Stimulated activated CD8-positive, alpha-beta memory T cell treated with anti-CD3 and anti-CD28 coated beads, Interleukin-4, amount 100 ng/mL, for 4 hours (primary cell): ENCODE data around the gene EDIL3.

Source experiments
- DNase-seq, 2 donors: peaks; one replicate each; pipeline ENCODE4 v3.0.0-alpha.2; 2020; ENCODE audit warnings: low read depth in 2 of 2, low spot score in 1 of 2

Gene EDIL3

GRCh38 chr5:83972909-83973308, 411.8 kb downstream of the EDIL3 start:
- DNase-seq = no peak

DNA sequence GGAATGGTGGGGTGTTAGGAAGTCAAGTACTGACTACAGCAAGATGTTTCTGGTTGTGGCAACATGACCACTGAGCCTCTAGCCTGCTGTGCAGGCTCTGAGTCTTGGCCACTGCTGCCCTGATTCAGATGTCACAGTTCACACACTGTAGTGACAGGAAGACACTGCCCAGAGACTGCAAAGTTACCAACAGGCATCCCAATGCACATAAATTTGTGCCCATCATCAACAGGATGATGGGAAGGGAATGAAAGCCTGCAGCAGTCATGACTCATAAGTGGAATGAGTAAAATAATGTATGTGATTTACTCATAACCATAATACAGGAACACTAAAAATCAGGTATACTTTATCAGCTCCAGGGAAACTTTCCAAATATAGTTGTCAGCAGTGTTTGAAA, 412.4 kb downstream of the EDIL3 start:
- DNase-seq = no peak

GRCh38 chr5:83967417-83967816, 417.3 kb downstream of the EDIL3 start:
- DNase-seq = no peak

GRCh38 chr5:83965441-83965840, 419.2 kb downstream of the EDIL3 start:
- DNase-seq = no peak

GRCh38 chr5:83964271-83964670, 420.4 kb downstream of the EDIL3 start:
- DNase-seq = no peak

GRCh38 chr5:83957188-83957587, 427.5 kb downstream of the EDIL3 start:
- no peak for DNase-seq

DNA sequence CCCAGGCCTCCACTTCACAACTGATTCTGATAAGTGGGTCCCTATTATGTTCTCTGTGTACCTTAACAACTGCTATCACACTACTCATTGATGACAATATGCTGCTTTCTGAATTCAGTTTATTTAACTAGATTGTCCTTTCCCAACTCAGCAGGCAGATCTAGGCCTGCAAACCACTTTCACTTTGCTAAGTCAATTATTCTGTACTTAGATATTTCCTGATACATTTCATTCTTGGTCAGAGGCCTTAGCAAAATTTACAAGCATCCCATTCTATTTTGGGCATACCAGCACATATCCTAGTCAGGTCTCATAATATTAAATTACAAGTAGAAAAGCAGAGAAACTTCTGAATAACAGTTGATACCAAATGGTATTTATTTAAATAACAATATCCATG, 428.3 kb downstream of the EDIL3 start:
- no peak for DNase-seq

- DNase-seq = no peak
Observed at GRCh38 chr5:83955916-83956315, 428.8 kb downstream of the EDIL3 start.

DNA sequence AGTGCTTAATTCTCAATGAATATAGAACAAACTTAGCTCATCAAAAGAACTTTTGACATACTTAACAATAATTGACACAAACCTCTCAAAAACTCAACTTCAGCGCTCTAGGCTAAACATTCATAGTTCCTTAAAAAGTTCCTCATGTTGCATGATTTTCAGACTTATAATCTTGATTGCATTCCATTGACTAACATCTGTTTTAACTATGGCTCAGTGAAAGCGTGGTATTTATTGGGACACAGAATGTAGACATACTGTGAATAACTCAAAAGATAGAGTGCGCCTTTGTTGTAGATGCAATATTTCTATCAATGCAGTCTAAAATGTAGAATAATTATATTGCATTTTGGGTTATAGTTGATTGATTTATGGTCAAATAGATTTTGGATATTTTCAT, 436.9 kb downstream of the EDIL3 start:
- no peak for DNase-seq

DNA sequence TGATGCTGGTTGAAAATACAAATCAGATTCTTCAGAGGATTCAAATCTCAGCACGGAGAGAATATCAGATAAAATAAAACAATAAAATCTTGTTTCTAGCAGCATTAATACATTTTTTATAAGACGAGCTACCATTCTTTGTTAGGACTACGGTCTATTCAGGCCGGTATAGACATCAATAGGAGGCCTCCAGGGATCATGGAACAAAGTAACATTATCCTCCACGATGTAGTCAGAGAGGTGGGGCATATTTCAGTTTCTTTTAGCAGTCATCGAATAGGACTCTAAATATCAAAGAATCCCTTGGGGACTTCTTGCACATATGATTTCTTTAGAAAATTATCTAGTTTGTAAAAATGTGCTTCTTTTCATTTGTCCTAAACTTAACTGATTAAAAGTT, 438.2 kb downstream of the EDIL3 start:
- no peak for DNase-seq

DNA sequence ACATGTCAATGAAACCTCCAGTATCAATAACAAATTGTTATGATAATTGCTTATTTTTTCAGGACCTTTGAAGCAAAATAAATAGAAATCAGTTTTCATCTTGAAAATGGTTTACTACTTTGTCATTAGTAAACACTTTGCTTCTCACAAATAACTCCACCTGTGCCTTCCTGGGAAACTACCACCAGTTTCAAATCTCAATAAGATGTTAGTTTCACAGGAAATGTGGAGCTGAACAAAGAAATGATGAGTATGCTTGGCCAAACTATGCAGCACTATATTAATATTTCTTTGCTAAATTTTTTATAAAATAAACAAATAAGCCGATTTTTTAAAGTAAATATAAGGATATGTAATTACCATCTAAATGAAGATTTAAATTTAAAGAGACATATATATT, 442.5 kb downstream of the EDIL3 start:
- DNase-seq = no peak

DNA sequence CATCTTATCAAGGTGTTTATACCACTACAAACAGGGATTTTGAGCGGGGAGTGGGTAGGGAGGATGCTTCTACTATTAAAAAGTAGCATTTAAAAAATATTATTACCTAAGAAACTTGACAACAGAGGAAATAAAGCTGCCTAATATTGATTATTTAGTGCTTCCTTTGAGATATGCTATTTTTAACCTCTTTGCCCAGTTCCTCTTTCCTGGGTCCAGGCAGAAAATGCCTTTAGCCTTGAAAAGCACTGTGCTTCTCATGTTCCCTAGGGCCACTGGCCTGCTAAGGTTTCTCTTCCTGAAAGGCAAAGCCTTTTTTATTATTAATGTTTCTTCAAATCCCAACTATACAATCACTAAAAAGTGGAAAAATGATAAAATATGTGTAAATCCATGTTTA, 446.8 kb downstream of the EDIL3 start:
- DNase-seq = no peak

GRCh38 chr5:83931969-83932368, 452.7 kb downstream of the EDIL3 start:
- no peak for DNase-seq

DNA sequence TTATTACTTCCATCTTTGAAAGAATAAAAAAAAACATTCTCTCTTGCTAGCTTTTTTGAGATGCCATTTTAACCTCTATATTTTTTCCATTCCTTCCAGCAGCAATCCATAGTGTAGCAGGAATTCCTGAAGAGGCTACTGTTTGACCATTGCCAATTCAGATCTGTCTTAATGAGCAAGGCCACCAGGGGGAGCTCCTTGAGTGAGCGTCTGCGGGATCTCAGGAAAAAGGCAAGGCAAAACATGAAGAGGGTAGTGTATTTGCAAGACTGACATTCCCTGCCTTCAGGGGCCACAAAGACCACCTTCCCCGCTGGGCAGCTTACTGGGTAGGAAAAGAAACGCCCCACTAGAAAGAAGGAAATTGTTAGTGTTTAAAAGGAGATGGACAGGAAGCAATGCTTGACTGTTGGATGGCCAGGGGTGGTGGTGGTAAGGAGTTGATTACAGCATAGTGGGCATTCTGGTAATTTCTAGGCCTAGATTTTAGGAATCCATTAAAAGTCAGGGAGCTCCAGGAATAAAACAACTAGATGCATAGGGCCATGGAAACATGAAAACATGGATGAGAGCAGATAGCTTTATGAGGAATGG, 457.4 kb downstream of the EDIL3 start:
- no peak for DNase-seq

DNA sequence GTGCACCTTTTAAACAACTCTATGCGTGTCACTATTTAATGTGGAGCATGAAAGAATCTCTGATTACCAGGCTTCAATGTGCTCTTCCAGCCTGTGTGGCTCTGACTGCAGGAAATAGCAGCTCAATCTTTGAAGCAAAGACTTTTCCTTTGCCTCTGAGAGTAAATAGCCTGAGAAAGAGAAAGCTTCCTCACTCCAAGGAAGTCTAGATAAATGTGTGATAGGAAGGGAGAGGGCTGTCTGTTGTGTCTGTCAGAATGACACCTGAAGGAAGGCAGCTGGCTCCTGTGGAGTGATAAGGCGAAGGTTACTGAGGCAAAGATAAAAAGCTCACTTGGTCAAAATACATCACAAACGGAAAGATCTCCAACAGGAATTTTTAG, 458.7 kb downstream of the EDIL3 start:
- no peak for DNase-seq

DNA sequence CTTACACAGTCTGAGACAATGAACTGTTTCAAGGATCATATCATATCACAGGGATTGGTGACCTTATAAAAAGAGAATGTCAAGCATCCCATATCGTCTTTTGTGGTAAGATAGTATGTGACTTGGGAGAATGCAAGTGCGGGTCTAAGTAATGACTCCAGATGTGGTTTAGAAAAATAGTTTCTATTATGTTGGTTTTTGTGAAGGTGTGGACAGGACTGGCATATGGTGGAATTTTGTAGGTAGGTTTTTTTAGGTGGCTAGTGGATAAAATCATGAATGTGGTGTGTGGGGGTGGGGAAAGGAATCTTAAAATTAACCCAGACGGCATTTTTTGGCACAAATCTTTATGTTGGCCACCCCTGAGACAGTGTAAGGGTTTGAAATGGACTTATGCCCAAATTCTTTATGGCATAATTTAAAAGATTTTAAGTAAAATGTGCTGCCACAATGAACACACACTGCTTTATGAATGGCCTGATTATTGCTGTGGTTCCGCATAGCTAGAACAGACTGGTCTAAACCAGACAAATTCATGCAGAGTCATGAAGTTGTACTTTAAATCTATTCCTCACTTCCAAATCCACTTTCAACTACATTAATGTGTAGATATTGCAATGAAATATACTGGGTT, 459.2 kb downstream of the EDIL3 start:
- no peak for DNase-seq

DNA sequence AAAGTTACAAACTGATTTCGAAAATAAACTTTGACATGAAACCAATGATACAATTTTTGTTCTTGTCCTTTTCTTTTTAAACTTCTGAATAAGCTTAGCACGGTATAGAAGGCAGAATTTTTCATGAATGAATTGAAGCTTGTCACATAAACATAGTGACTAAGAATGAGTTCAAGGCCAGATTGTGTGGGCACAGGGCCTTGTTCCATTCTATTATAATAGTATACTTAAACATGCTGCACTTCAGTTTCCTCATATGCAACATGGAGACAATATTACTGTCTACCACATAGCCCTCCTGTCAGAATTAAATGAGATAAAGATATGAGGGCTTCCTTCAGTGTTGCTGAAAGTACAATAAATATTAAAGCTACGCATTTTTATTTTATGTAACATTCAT, 459.8 kb downstream of the EDIL3 start:
- DNase-seq = no peak

DNA sequence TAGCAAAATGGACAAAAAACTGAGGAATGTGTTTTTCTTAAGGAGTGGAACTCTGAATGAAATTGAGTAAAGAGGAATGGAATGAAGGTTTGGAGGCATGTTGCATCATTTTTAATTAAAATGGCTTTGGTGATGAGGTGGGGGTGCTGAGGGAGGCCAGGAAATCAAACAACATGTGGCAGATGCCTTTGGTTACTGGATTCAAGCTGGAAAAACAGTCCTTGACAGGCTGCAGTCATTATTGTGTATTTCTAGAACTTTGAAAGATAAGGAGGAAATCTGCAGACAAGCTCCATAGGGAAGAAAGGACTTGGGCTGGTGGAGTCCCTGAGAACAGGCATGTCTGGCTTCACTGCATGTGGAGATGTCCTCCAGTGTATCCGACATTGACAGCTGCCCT, 460.5 kb downstream of the EDIL3 start:
- DNase-seq = no peak

DNA sequence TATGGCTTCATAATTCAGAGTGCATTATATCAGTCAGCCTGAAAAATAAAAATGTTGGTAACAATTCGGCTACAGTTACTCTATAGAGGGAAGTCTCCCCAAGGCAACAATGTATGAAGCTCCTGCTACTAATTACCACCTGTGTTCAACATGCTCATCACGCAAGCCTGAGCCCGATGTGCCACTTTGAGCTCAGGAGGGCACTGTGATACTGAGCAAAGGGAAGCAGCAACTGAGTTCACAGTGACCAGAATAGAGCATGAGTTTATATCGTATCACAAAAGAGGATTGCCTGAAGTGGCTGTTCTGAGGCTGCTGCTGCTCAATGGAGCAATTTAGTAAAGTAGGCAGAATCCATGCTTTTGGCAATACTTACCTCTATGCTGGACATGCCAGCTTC, 462.0 kb downstream of the EDIL3 start:
- DNase-seq = no peak

GRCh38 chr5:83921666-83922193, 462.9 kb downstream of the EDIL3 start:
- DNase-seq = no peak

- DNase-seq = no peak
Observed at GRCh38 chr5:83919071-83920041, 465.3 kb downstream of the EDIL3 start.
